Kidney (tissue), 14 donors: Measurements from ENCODE around the gene ENAM. TPM values are rescaled to one million over a fixed set of nuclear protein-coding genes. Genes with fewer than 3 reads are reported as not detected.

ENCODE experiments used
- DNase-seq, 5 donors: peaks; one replicate each; pipeline ENCODE4 v3.0.0-alpha.2; 2013 to 2020
- FAIRE-seq: peaks from 2 replicates; lab custom pipeline; 2012; peaks lifted over from hg19 to GRCh38; lab: Jason Lieb, UNC
- H3K27ac ChIP-seq, 2 donors: one replicate each; pipeline ENCODE4 v1.7.0; 2013; ENCODE audit warnings: low read depth in 2 of 2, low read length in 2 of 2, inconsistent platforms in 1 of 2
- H3K27me3 ChIP-seq: one replicate; pipeline ENCODE4 v1.7.1; 2013; ENCODE audit warnings: low read length, inconsistent platforms; ENCODE audit not compliant: control insufficient read depth, insufficient read depth
- H3K36me3 ChIP-seq, 3 donors: one replicate each; pipeline versions ENCODE4 v1.7.0 to v1.7.1; 2013; ENCODE audit warnings: low read length in 3 of 3, control low read depth in 1 of 3, inconsistent platforms in 1 of 3; ENCODE audit not compliant: insufficient read depth in 3 of 3, control insufficient read depth in 2 of 3
- H3K4me1 ChIP-seq, 3 donors: one replicate each; pipeline versions ENCODE4 v1.7.0 to v1.7.1; 2013; ENCODE audit warnings: low read length in 3 of 3, inconsistent platforms in 1 of 3, low read depth in 1 of 3; ENCODE audit not compliant: control insufficient read depth in 2 of 3, insufficient read depth in 2 of 3
- H3K4me3 ChIP-seq, 3 donors: one replicate each; pipeline versions ENCODE4 v1.7.0 to v1.8.1; 2013; ENCODE audit warnings: low read length in 3 of 3, control low read depth in 1 of 3, inconsistent platforms in 1 of 3
- H3K9ac ChIP-seq, 3 donors: one replicate each; pipeline versions ENCODE4 v1.7.0 to v1.7.1; 2013; ENCODE audit warnings: low read length in 3 of 3, control low read depth in 1 of 3, inconsistent platforms in 1 of 3
- H3K9me3 ChIP-seq, 3 donors: one replicate each; pipeline versions ENCODE4 v1.7.0 to v1.7.1; 2013; ENCODE audit warnings: low read length in 3 of 3, control low read depth in 1 of 3, inconsistent platforms in 1 of 3; ENCODE audit not compliant: control insufficient read depth in 2 of 3, insufficient read depth in 1 of 3
- CTCF ChIP-seq: IDR thresholded peaks from 3 replicates; pipeline ENCODE4 v1.5.1; 2012; ENCODE audit warnings: mild to moderate bottlenecking, moderate library complexity, borderline replicate concordance; ENCODE audit not compliant: insufficient read depth; ENCODE audit errors: extremely low read depth
- intact Hi-C: fragments of 100-400 bp; cut with DNase I; formaldehyde crosslinking; loops from one replicate; pipeline ENCODE4 v1.11.1; 2022
- polyA plus RNA-seq: library from polyadenylated mRNA; stranded (reverse); fragments of 350-450 nt; fragmentation: Illumina TruSeq; extraction: RNeasy Lipid Tissue Mini Kit (QIAGEN cat#74804); gene quantifications from one replicate; pipeline ENCODE4 v1.2.3, GENCODE V29; 2014; ENCODE audit warnings: low read depth, low replicate concordance; ENCODE audit not compliant: insufficient read depth
- total RNA-seq: library from RNA; stranded (reverse); fragmentation: NEBNext Ultra II Directional; extraction: Animal tissue kit (Norgen Biotek cat#: 25700); gene quantifications from one replicate; pipeline ENCODE4 v1.2.1, GENCODE V29; 2021
- donor health status: control.
- donor health status: control.
- donor health status: control.
- donor health status: control.
- donor health status: control.
- donor health status: DM: yes; HTN: yes; CAD: no.
- donor health status: Normal renal cell carcinoma (clear cell type).

The ENAM gene
- total and polyA plus RNA-seq, 2 donors from 2014 or later, result 3.9 to 6.7 TPM

GRCh38 chr4:70629469-70630090 is 1.0 kb downstream of the ENAM start:
- DNase-seq, result no peak
- FAIRE-seq, result no peak
- H3K4me3 ChIP-seq, result no peak overlapping the region
- H3K27me3 ChIP-seq, result no peaks in the 10 kb centered on the region
- no peak for TF ChIP-seq CTCF
- H3K4me1 ChIP-seq, result no peaks in the 10 kb centered on the region
- H3K36me3 ChIP-seq, result no peaks in the 10 kb centered on the region
- no peak overlapping the region for H3K9ac ChIP-seq
- H3K9me3 ChIP-seq, result no peaks in the 10 kb centered on the region
- H3K27ac ChIP-seq, result no peak overlapping the region
- intact Hi-C loops, result no loop called here

GRCh38 chr4:70630162-70630561 is 1.6 kb downstream of the ENAM start:
- no peak for DNase-seq
- Histone ChIP-seq H3K27me3 (no peaks in the 10 kb centered on the region), H3K4me1 (no peaks in the 10 kb centered on the region), H3K9ac (no peak overlapping the region), H3K9me3 (no peaks in the 10 kb centered on the region), H3K4me3 (no peak overlapping the region), H3K27ac (no peak overlapping the region), H3K36me3 (no peaks in the 10 kb centered on the region)
- intact Hi-C loops, result no loop called here
- TF ChIP-seq CTCF, result no peak
- no peak for FAIRE-seq

- FAIRE-seq, result peak; percentile 65
Measured at GRCh38 chr4:70632028-70632427, 3.5 kb downstream of the ENAM start.

More at GRCh38 chr4:70632028-70632427, 3.5 kb downstream of the ENAM start:
- H3K9me3 ChIP-seq, result no peaks in the 10 kb centered on the region
- peaks cover 0 to 4% (median 0%) of the 10 kb centered on the region in 3 donors for H3K4me1 ChIP-seq
- intact Hi-C loops, result no loop called here
- no peaks in the 10 kb centered on the region for H3K27me3 ChIP-seq
- no peak overlapping the region for H3K9ac ChIP-seq
- H3K27ac ChIP-seq, result no peak overlapping the region
- no peak for DNase-seq
- no peak overlapping the region for H3K4me3 ChIP-seq
- no peak for TF ChIP-seq CTCF
- H3K36me3 ChIP-seq, result no peaks in the 10 kb centered on the region
